H1 (cell line): ENCODE measurements around the gene PIK3CA. TPM values are rescaled to one million over a fixed set of nuclear protein-coding genes. Genes with fewer than 3 reads are reported as not detected.

Source experiments
- CTCF ChIA-PET: fragments of 300-600 bp; sonication (Branson Sonifier 250); formaldehyde crosslinking; loops from one replicate; lab custom pipeline; 2021; ENCODE audit not compliant: partially characterized antibody; lab: Charles Lee
- POLR2A ChIA-PET: fragments of 300-600 bp; sonication (Branson Sonifier 250); formaldehyde crosslinking; loops from one replicate; lab custom pipeline; 2021; ENCODE audit warnings: inconsistent platforms; ENCODE audit not compliant: partially characterized antibody; lab: Charles Lee
- DNase-seq, 2 experiments: peaks; one replicate each; pipeline versions ENCODE4 v3.0.0 to v3.0.0-alpha.2; 2010 to 2022; ENCODE audit warnings: low spot score in 2 of 2, low read depth in 1 of 2, mixed read lengths in 1 of 2
- FAIRE-seq: peaks from 2 replicates; lab custom pipeline; 2011; peaks lifted over from hg19 to GRCh38; lab: Jason Lieb, UNC
- H2AFZ ChIP-seq: 2 replicates; pipeline ENCODE4 v1.8.1; 2012; ENCODE audit warnings: low read length, inconsistent platforms
- H2AK5ac ChIP-seq: 2 replicates; pipeline ENCODE4 v1.6.1; 2013; ENCODE audit warnings: low read depth, low read length
- H2BK120ac ChIP-seq: replicated peaks from 2 replicates; pipeline ENCODE3; 2013; ENCODE audit warnings: low read depth, low read length, inconsistent platforms
- H2BK12ac ChIP-seq: 2 replicates; pipeline ENCODE4 v1.6.1; 2013; ENCODE audit warnings: low read depth, low read length
- H2BK15ac ChIP-seq: 2 replicates; pipeline ENCODE4 v1.6.1; 2013; ENCODE audit warnings: low read length
- H2BK20ac ChIP-seq: 2 replicates; pipeline ENCODE4 v1.6.1; 2013; ENCODE audit warnings: low read length
- H2BK5ac ChIP-seq: 2 replicates; pipeline ENCODE4 v1.6.1; 2013; ENCODE audit warnings: low read depth, low read length
- H3K14ac ChIP-seq: 2 replicates; pipeline ENCODE4 v1.6.1; 2013; ENCODE audit warnings: inconsistent platforms; ENCODE audit not compliant: insufficient read length
- H3K18ac ChIP-seq: 2 replicates; pipeline ENCODE4 v1.6.1; 2013; ENCODE audit warnings: low read length; ENCODE audit errors: extremely low read depth
- H3K23ac ChIP-seq: 2 replicates; pipeline ENCODE4 v1.6.1; 2013; ENCODE audit warnings: inconsistent platforms; ENCODE audit not compliant: insufficient read length
- H3K23me2 ChIP-seq: 2 replicates; pipeline ENCODE4 v1.6.1; 2013; ENCODE audit warnings: low read depth, low read length
- H3K27ac ChIP-seq: 2 replicates; pipeline ENCODE4 v1.6.1; 2011; ENCODE audit warnings: low read depth, low read length, inconsistent platforms
- H3K27me3 ChIP-seq, 4 experiments: replicated peaks in 1 of 4; 1 replicate in 1 of 4; 2 replicates in 3 of 4; pipeline versions ENCODE4 v1.6.1 to v1.8.1; 2011 to 2013; ENCODE audit warnings: low read length in 3 of 4, mild to moderate bottlenecking in 3 of 4, inconsistent platforms in 2 of 4, mixed read lengths in 2 of 4, moderate library complexity in 1 of 4; ENCODE audit not compliant: control insufficient read depth in 3 of 4, insufficient read depth in 3 of 4; ENCODE audit errors: extremely low read depth in 1 of 4
- H3K36me3 ChIP-seq, 4 experiments: 2 replicates each; pipeline versions ENCODE4 v1.6.1 to v1.8.1; 2011 to 2013; ENCODE audit warnings: mild to moderate bottlenecking in 4 of 4, low read length in 3 of 4, moderate library complexity in 2 of 4, control low read depth in 1 of 4, inconsistent platforms in 1 of 4; ENCODE audit not compliant: insufficient read depth in 4 of 4, control insufficient read depth in 2 of 4
- H3K4ac ChIP-seq: replicated peaks from 2 replicates; pipeline ENCODE3; 2013; ENCODE audit warnings: low read length, low read depth, mixed read lengths, inconsistent platforms; ENCODE audit not compliant: insufficient read length
- H3K4me1 ChIP-seq, 4 experiments: replicated peaks in 1 of 4; 1 replicate in 1 of 4; 2 replicates in 3 of 4; pipeline versions ENCODE4 v1.6.1 to v1.8.1; 2011 to 2013; ENCODE audit warnings: low read length in 3 of 4, inconsistent platforms in 2 of 4, mixed read lengths in 1 of 4; ENCODE audit not compliant: insufficient read depth in 4 of 4, control insufficient read depth in 3 of 4
- H3K4me2 ChIP-seq, 2 experiments: 2 replicates each; pipeline versions ENCODE4 v1.6.1 to v1.8.1; 2011 to 2013; ENCODE audit warnings: low read depth in 2 of 2, low read length in 2 of 2, control low read depth in 1 of 2, inconsistent platforms in 1 of 2, mild to moderate bottlenecking in 1 of 2; ENCODE audit not compliant: insufficient read depth in 1 of 2
- H3K4me3 ChIP-seq, 4 experiments: fragments of 200-600, 300-600 bp in 1 of 4; sonication (generic), shearing (Covaris generic), sonication (Bioruptor Twin) in 1 of 4; 2 replicates each; pipeline versions ENCODE4 v1.5.1 to v1.8.1; 2011 to 2016; ENCODE audit warnings: low read length in 4 of 4, low read depth in 3 of 4, control low read depth in 2 of 4, inconsistent platforms in 2 of 4, mild to moderate bottlenecking in 2 of 4, mixed read lengths in 1 of 4, moderate library complexity in 1 of 4; ENCODE audit not compliant: insufficient read depth in 2 of 4; ENCODE audit errors: extremely low read depth in 1 of 4
- H3K56ac ChIP-seq: replicated peaks from 2 replicates; pipeline ENCODE3; 2013; ENCODE audit warnings: low read depth, mild to moderate bottlenecking, mixed read lengths, low read length, inconsistent platforms; ENCODE audit not compliant: insufficient read length
- H3K79me1 ChIP-seq: 2 replicates; pipeline ENCODE4 v1.6.1; 2013; ENCODE audit warnings: low read depth, low read length, control low read depth
- H3K79me2 ChIP-seq, 2 experiments: 2 replicates each; pipeline versions ENCODE4 v1.6.1 to v1.8.1; 2012 to 2013; ENCODE audit warnings: low read length in 2 of 2, mild to moderate bottlenecking in 2 of 2, inconsistent platforms in 1 of 2; ENCODE audit not compliant: insufficient read depth in 2 of 2, control insufficient read depth in 1 of 2
- H3K9ac ChIP-seq, 4 experiments: replicated peaks in 1 of 4; 1 replicate in 1 of 4; 2 replicates in 3 of 4; pipeline versions ENCODE4 v1.6.1 to v1.8.1; 2011 to 2013; ENCODE audit warnings: low read depth in 3 of 4, low read length in 3 of 4, control low read depth in 2 of 4, mild to moderate bottlenecking in 2 of 4, moderate library complexity in 2 of 4, inconsistent platforms in 1 of 4; ENCODE audit errors: extremely low read depth in 1 of 4
- H3K9me3 ChIP-seq, 2 experiments: 2 replicates each; pipeline versions ENCODE4 v1.6.1 to v1.8.1; 2012 to 2013; ENCODE audit warnings: mild to moderate bottlenecking in 2 of 2, moderate library complexity in 2 of 2, control low read depth in 1 of 2, inconsistent platforms in 1 of 2, low read depth in 1 of 2, low read length in 1 of 2, mixed read lengths in 1 of 2; ENCODE audit not compliant: insufficient read depth in 2 of 2
- H4K20me1 ChIP-seq, 2 experiments: replicated peaks in 1 of 2; 2 replicates each; pipeline versions ENCODE3 to v1.8.1; 2011 to 2013; ENCODE audit warnings: inconsistent platforms in 2 of 2, low read length in 2 of 2, mild to moderate bottlenecking in 1 of 2; ENCODE audit not compliant: insufficient read depth in 2 of 2, control insufficient read depth in 1 of 2
- H4K5ac ChIP-seq: 2 replicates; pipeline ENCODE4 v1.6.1; 2013; ENCODE audit warnings: low read length, low read depth, mixed read lengths, inconsistent platforms; ENCODE audit not compliant: insufficient read length
- H4K8ac ChIP-seq: 2 replicates; pipeline ENCODE4 v1.8.0; 2013; ENCODE audit warnings: mild to moderate bottlenecking, moderate library complexity, low read length, inconsistent platforms; ENCODE audit not compliant: insufficient read depth; ENCODE audit errors: extremely low read depth
- H4K91ac ChIP-seq: replicated peaks from 2 replicates; pipeline ENCODE3; 2013; ENCODE audit warnings: low read length, mixed read lengths, inconsistent platforms; ENCODE audit not compliant: insufficient read length
- CHD1 ChIP-seq: IDR thresholded peaks from 2 replicates; pipeline ENCODE4 v1.6.1; 2012; ENCODE audit warnings: low read depth, low read length, improper control_type of control experiment
- EP300 ChIP-seq, 2 experiments: IDR thresholded peaks; 1 replicate in 1 of 2; 2 replicates in 1 of 2; pipeline ENCODE4 v1.6.1; 2011 to 2012; ENCODE audit warnings: low read depth in 2 of 2, low read length in 2 of 2, mild to moderate bottlenecking in 2 of 2, borderline replicate concordance in 1 of 2, inconsistent platforms in 1 of 2, moderate library complexity in 1 of 2
- GTF2F1 ChIP-seq: IDR thresholded peaks from 2 replicates; pipeline ENCODE4 v1.6.1; 2012; ENCODE audit warnings: low read depth, low read length, improper control_type of control experiment, borderline replicate concordance
- JUN ChIP-seq: IDR thresholded peaks from 2 replicates; pipeline ENCODE4 v1.6.1; 2011; ENCODE audit warnings: low read depth, mild to moderate bottlenecking, improper control_type of control experiment, low read length
- NANOG ChIP-seq: IDR thresholded peaks from 2 replicates; pipeline ENCODE4 v1.6.1; 2011; ENCODE audit warnings: low read length, low read depth, mild to moderate bottlenecking, inconsistent platforms; ENCODE audit not compliant: insufficient read depth, poor library complexity, severe bottlenecking
- NRF1 ChIP-seq: IDR thresholded peaks from 2 replicates; pipeline ENCODE4 v1.6.1; 2011; ENCODE audit warnings: mild to moderate bottlenecking, low read depth, low read length, improper control_type of control experiment
- PHF8 ChIP-seq: fragments of 200-600 bp; sonication (generic); conservative IDR thresholded peaks from 2 replicates; pipeline ENCODE4 v1.7.1; 2012; ENCODE audit warnings: low read depth, mild to moderate bottlenecking, inconsistent platforms, low read length, moderate library complexity
- RAD21 ChIP-seq, 2 experiments: IDR thresholded peaks in 1 of 2; conservative IDR thresholded peaks in 1 of 2; 2 replicates each; pipeline ENCODE4 v1.6.1; 2011; ENCODE audit warnings: low read depth in 2 of 2, low read length in 2 of 2, improper control_type of control experiment in 1 of 2, inconsistent platforms in 1 of 2, mild to moderate bottlenecking in 1 of 2, moderate library complexity in 1 of 2
- RNF2 ChIP-seq: fragments of 200-900, 300-1000 bp; sonication (generic); IDR thresholded peaks from 2 replicates; pipeline ENCODE4 v1.7.1; 2016; ENCODE audit warnings: borderline replicate concordance, low read depth, mild to moderate bottlenecking, antibody characterized with exemption, low read length; ENCODE audit not compliant: poor library complexity, severe bottlenecking; ENCODE audit errors: missing control alignments
- SP4 ChIP-seq: IDR thresholded peaks from 2 replicates; pipeline ENCODE4 v1.6.1; 2012; ENCODE audit warnings: low read length, inconsistent platforms
- SUZ12 ChIP-seq: fragments of 200-600 bp; sonication (generic); IDR thresholded peaks from 2 replicates; pipeline ENCODE4 v1.6.1; 2012; ENCODE audit warnings: mild to moderate bottlenecking, inconsistent platforms, low read length, moderate library complexity, mixed read lengths
- ZNF274 ChIP-seq: IDR thresholded peaks from 2 replicates; pipeline ENCODE4 v1.7.0; 2012; ENCODE audit warnings: low read length, borderline replicate concordance; ENCODE audit errors: extremely low read depth
- WGBS, 2 experiments: shearing (Covaris generic) in 1 of 2; methylation state at CpG; one replicate each; pipeline versions ENCODE4 v1.1.6 to v1.1.7; 2013 to 2015; ENCODE audit warnings: low lambda C conversion rate in 2 of 2, mixed read lengths in 2 of 2, inconsistent platforms in 1 of 2, low coverage in 1 of 2, missing lambda C conversion rate in 1 of 2; ENCODE audit not compliant: insufficient replicate concordance in 2 of 2, insufficient coverage in 1 of 2, insufficient read length in 1 of 2; ENCODE audit errors: extremely low coverage in 1 of 2, missing lambda C conversion rate in 1 of 2; 5-methylcytosine and 5-hydroxymethylcytosine counted together
- polyA plus RNA-seq, 7 experiments: library from polyadenylated mRNA; depleted of rRNA in 3 of 7; stranded (reverse) in 5 of 7; unstranded in 2 of 7; fragments of >200 nt in 5 of 7; fragments of 200-250 nt in 2 of 7; gene quantifications; 1 replicate in 5 of 7; 2 replicates in 1 of 7; 4 replicates in 1 of 7; pipeline versions ENCODE4 v1.2.1 to v1.2.3, GENCODE V29; 2011 to 2013; ENCODE audit warnings: missing spikeins in 2 of 7, mixed read lengths in 2 of 7
- total RNA-seq: library from RNA; stranded (reverse); fragmentation: NEBNext Ultra II Directional; extraction: Animal tissue kit (Norgen Biotek cat#: 25700); gene quantifications from 2 replicates; pipeline ENCODE4 v1.2.1, GENCODE V29; 2021
- TF ChIP-seq, protein P1 (sequence below): IDR thresholded peaks from 2 replicates; pipeline ENCODE4 v1.6.1; 2011; ENCODE audit warnings: low read depth, mild to moderate bottlenecking, low read length; ENCODE audit not compliant: insufficient read depth

Gene PIK3CA
- total and polyA plus RNA-seq, 2 of the 8 experiments (the other 6 are each of a cell fraction or from before 2014, with no cell fraction given), result 1.6 to 11.3 TPM

DNA sequence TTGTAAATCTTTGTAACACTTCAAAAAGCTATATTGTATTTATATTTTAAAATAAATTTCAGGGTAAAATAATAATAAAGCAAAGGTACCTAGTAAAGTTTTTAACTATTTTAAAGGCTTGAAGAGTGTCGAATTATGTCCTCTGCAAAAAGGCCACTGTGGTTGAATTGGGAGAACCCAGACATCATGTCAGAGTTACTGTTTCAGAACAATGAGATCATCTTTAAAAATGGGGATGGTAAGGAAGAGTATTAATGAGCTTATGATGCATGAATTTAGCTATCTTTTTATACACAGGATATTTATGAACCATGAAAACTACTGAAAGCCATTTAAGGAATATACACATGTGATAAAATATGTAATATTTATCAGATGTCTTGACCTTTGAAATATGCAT lies 76.4 kb downstream of the PIK3CA start:
- Histone ChIP-seq H3K4me3 (no peak overlapping the region), H3K27ac (no peak overlapping the region), H2AK5ac (no peak overlapping the region), H4K20me1 (no peaks in the 10 kb centered on the region), H3K27me3 (no peaks in the 10 kb centered on the region), H2AFZ (no peak overlapping the region), H3K4me2 (no peak overlapping the region), H3K4ac (no peak overlapping the region), H3K79me1 (no peaks in the 10 kb centered on the region), H3K36me3 (peaks cover 0 to 19% (median 0%) of the 10 kb centered on the region in 4 experiments; a peak in 2 of 8 replicates), H3K9me3 (no peaks in the 10 kb centered on the region), H4K91ac (no peak overlapping the region), H3K79me2 (no peaks in the 10 kb centered on the region), H2BK5ac (no peak overlapping the region), H3K23ac (no peak overlapping the region), H3K18ac (no peak overlapping the region), H4K8ac (no peak overlapping the region; the same call in 1 of the 2 replicates), H2BK15ac (no peak overlapping the region), H2BK20ac (no peak overlapping the region), H2BK120ac (no peak overlapping the region), H3K4me1 (peaks cover 0 to 4% (median 0%) of the 10 kb centered on the region in 4 experiments; a peak in 1 of 7 replicates), H3K9ac (no peak overlapping the region), H3K14ac (no peak overlapping the region), H4K5ac (no peak overlapping the region), H3K56ac (no peak overlapping the region), H2BK12ac (no peak overlapping the region), H3K23me2 (no peaks in the 10 kb centered on the region)
- FAIRE-seq (no peak), DNase-seq (no peak)
- ChIA-PET POLR2A (no interaction called here), CTCF (no interaction called here)
- 86% methylated on average over 1 of the region's 1 CpG; no CpG with 5 or more reads in 1 of the 2 experiments for WGBS, 2 experiments
- no peak for TF ChIP-seq CHD1
- no peak for TF ChIP-seq EP300 (IDR thresholded peaks at IDR 0.05; ENCODE audit: borderline replicate concordance in 1 of 2, low read depth in 2 of 2, low read length in 2 of 2)
- TF ChIP-seq ZNF274, result no peak
- no peak for TF ChIP-seq RAD21 (IDR thresholded peaks at IDR 0.05 in 1 of 2, conservative IDR thresholded peaks at IDR 0.05 in 1 of 2; ENCODE audit: low read depth in 2 of 2, low read length in 2 of 2)
- TF ChIP-seq RNF2, result no peak
- no peak for TF ChIP-seq JUN
- TF ChIP-seq GTF2F1, result no peak
- TF ChIP-seq SP4, result no peak
- TF ChIP-seq NRF1, result no peak
- TF ChIP-seq, protein P1, sequence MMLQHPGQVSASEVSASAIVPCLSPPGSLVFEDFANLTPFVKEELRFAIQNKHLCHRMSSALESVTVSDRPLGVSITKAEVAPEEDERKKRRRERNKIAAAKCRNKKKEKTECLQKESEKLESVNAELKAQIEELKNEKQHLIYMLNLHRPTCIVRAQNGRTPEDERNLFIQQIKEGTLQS, result no peak
- no peak for TF ChIP-seq NANOG
- no peak for TF ChIP-seq PHF8
- TF ChIP-seq SUZ12, result no peak
